Effector memory CD4-positive, alpha-beta T cell (primary cell): ENCODE measurements around the gene RUVBL2.

Source experiments
- DNase-seq, 3 donors: peaks; one replicate each; pipeline ENCODE4 v3.0.0-alpha.2; 2020
- H3K27ac ChIP-seq: 2 replicates; pipeline ENCODE4 v1.7.0; 2013; ENCODE audit warnings: mild to moderate bottlenecking, low read length, moderate library complexity; ENCODE audit not compliant: insufficient read depth, poor library complexity, severe bottlenecking
- H3K27me3 ChIP-seq: replicated peaks from 2 replicates; pipeline ENCODE4 v1.7.0; 2013; ENCODE audit warnings: mild to moderate bottlenecking, low read length; ENCODE audit not compliant: insufficient read depth, control insufficient read depth, poor library complexity, severe bottlenecking
- H3K36me3 ChIP-seq: 2 replicates; pipeline ENCODE4 v1.7.0; 2013; ENCODE audit warnings: mild to moderate bottlenecking, low read length, moderate library complexity; ENCODE audit not compliant: control insufficient read depth, insufficient read depth
- H3K4me1 ChIP-seq: 2 replicates; pipeline ENCODE4 v1.7.0; 2013; ENCODE audit warnings: low read length, mild to moderate bottlenecking; ENCODE audit not compliant: control insufficient read depth, insufficient read depth, poor library complexity, severe bottlenecking
- H3K4me3 ChIP-seq: 2 replicates; pipeline ENCODE4 v1.7.0; 2013; ENCODE audit warnings: low read length, low read depth, mild to moderate bottlenecking; ENCODE audit not compliant: insufficient read depth, poor library complexity, severe bottlenecking
- H3K9me3 ChIP-seq: 2 replicates; pipeline ENCODE4 v1.7.0; 2013; ENCODE audit warnings: mild to moderate bottlenecking, low read length, moderate library complexity; ENCODE audit not compliant: control insufficient read depth

RUVBL2 gene

GRCh38 chr19:49057636-49058234, 64.0 kb downstream of the RUVBL2 start, which contains the start of gene CGB7:
TSS of gene CGB7 (minus strand) at chr19:49057749. CDS start at chr19:49055375, 2,374 bp downstream.
- Histone ChIP-seq H3K27me3 (peaks cover 10% of the 10 kb centered on the region), H3K4me3 (peak within 1 kb of the TSS; percentile 73), H3K27ac (no peak within 1 kb of the TSS), H3K36me3 (no peaks in the 10 kb centered on the region), H3K9me3 (no peaks in the 10 kb centered on the region), H3K4me1 (peaks cover 24% of the 10 kb centered on the region)
- peak in 2 of 3 donors; percentile 21 to 36 for DNase-seq

GRCh38 chr19:49058562-49058961, 64.9 kb downstream of the RUVBL2 start:
- peaks cover 24% of the 10 kb centered on the region for H3K4me1 ChIP-seq
- H3K36me3 ChIP-seq: no peaks in the 10 kb centered on the region
- peaks cover 10% of the 10 kb centered on the region for H3K27me3 ChIP-seq
- no peaks in the 10 kb centered on the region for H3K9me3 ChIP-seq
- H3K27ac ChIP-seq: no peak overlapping the region
- no peak overlapping the region for H3K4me3 ChIP-seq
- no peak for DNase-seq

GRCh38 chr19:49059053-49059452, 65.4 kb downstream of the RUVBL2 start:
- no peak overlapping the region for H3K4me3 ChIP-seq
- H3K4me1 ChIP-seq: peaks cover 24% of the 10 kb centered on the region
- no peak overlapping the region for H3K27ac ChIP-seq
- no peak for DNase-seq
- H3K27me3 ChIP-seq: peaks cover 15% of the 10 kb centered on the region
- no peaks in the 10 kb centered on the region for H3K36me3 ChIP-seq
- no peaks in the 10 kb centered on the region for H3K9me3 ChIP-seq

GRCh38 chr19:49061000-49061399, 67.3 kb downstream of the RUVBL2 start:
- Histone ChIP-seq H3K27ac (no peak overlapping the region), H3K4me1 (peaks cover 21% of the 10 kb centered on the region), H3K36me3 (no peaks in the 10 kb centered on the region), H3K9me3 (no peaks in the 10 kb centered on the region), H3K27me3 (peaks cover 28% of the 10 kb centered on the region), H3K4me3 (no peak overlapping the region)
- no peak for DNase-seq

GRCh38 chr19:49061445-49061844, 67.8 kb downstream of the RUVBL2 start:
- Histone ChIP-seq H3K36me3 (no peaks in the 10 kb centered on the region), H3K4me3 (no peak overlapping the region), H3K27me3 (peaks cover 28% of the 10 kb centered on the region)

GRCh38 chr19:49064029-49064629, 70.4 kb downstream of the RUVBL2 start:
- Histone ChIP-seq H3K27ac (no peak overlapping the region), H3K9me3 (no peaks in the 10 kb centered on the region), H3K4me3 (no peak overlapping the region), H3K4me1 (no peaks in the 10 kb centered on the region), H3K27me3 (peaks cover 18% of the 10 kb centered on the region), H3K36me3 (no peaks in the 10 kb centered on the region)
- DNase-seq: no peak

More at GRCh38 chr19:49061445-49061844, 67.8 kb downstream of the RUVBL2 start:
- H3K4me1 ChIP-seq: peaks cover 16% of the 10 kb centered on the region
- H3K9me3 ChIP-seq: no peaks in the 10 kb centered on the region
- no peak for DNase-seq
- no peak overlapping the region for H3K27ac ChIP-seq

- Histone ChIP-seq H3K36me3 (no peaks in the 10 kb centered on the region), H3K4me3 (no peak within 1 kb of the TSS), H3K9me3 (no peaks in the 10 kb centered on the region), H3K4me1 (no peaks in the 10 kb centered on the region), H3K27ac (no peak within 1 kb of the TSS), H3K27me3 (peaks cover 18% of the 10 kb centered on the region)
- no peak for DNase-seq
These were observed 71.3 kb downstream of the RUVBL2 start, which contains the start of gene NTF4 for GRCh38 chr19:49064768-49065611. TSS of gene NTF4 (minus strand) at chr19:49064818. CDS start at chr19:49061997, 2,821 bp downstream.
